Activated CD4-positive, alpha-beta T cell treated with anti-CD3 and anti-CD28 coated beads, Interleukin-2, amount 50 U/mL, for 16 hours (primary cell): ENCODE measurements around the gene MYO10.
"Not testable (repeated sequence)": the region's sequence is repeated elsewhere in the genome, so short reads cannot be mapped to it uniquely, and the experiment has no call there.

ENCODE experiments used
- DNase-seq: peaks from one replicate; pipeline ENCODE4 v3.0.0-alpha.2; 2020

The MYO10 gene

GRCh38 chr5:16656561-16657191 lies 279.4 kb downstream of the MYO10 start:
- DNase-seq: no peak

GRCh38 chr5:16654647-16655334 lies 281.3 kb downstream of the MYO10 start:
- DNase-seq: no peak

GRCh38 chr5:16648739-16649138 lies 287.3 kb downstream of the MYO10 start:
- DNase-seq: not testable (repeated sequence)

GRCh38 chr5:16644301-16644889 lies 291.7 kb downstream of the MYO10 start:
- no peak for DNase-seq

- DNase-seq: no peak
These were observed 293.2 kb downstream of the MYO10 start for GRCh38 chr5:16642867-16643266.

- DNase-seq: no peak
These were observed 296.9 kb downstream of the MYO10 start for GRCh38 chr5:16639206-16639605.

- no peak for DNase-seq
These were observed 307.7 kb downstream of the MYO10 start for GRCh38 chr5:16628376-16628775.

GRCh38 chr5:16626696-16627264 lies 309.3 kb downstream of the MYO10 start:
- DNase-seq: peak; percentile 61

GRCh38 chr5:16625096-16625495 lies 311.0 kb downstream of the MYO10 start:
- DNase-seq: no peak

GRCh38 chr5:16619136-16619535 lies 317.0 kb downstream of the MYO10 start:
- DNase-seq: no peak

- DNase-seq: no peak
These were observed 317.8 kb downstream of the MYO10 start for GRCh38 chr5:16618138-16618897.

GRCh38 chr5:16617274-16617968 lies 318.7 kb downstream of the MYO10 start:
- peak; percentile 4 for DNase-seq

GRCh38 chr5:16616536-16617273 lies 319.4 kb downstream of the MYO10 start, which contains the start of gene RETREG1:
RETREG1 (minus strand) TSS chr5:16616997; CDS start chr5:16616971, 26 bp downstream.
- peak; percentile 71 for DNase-seq

- DNase-seq: peak; percentile 12
These were observed 320.1 kb downstream of the MYO10 start for GRCh38 chr5:16615741-16616535.

- DNase-seq: no peak
These were observed 324.1 kb downstream of the MYO10 start for GRCh38 chr5:16612007-16612406.
